OCI-LY3 (cell line): Measurements from ENCODE around the gene EXOC4.

ENCODE experiments used
- H2AFZ ChIP-seq: fragments of 200-600, 300-600 bp; shearing (Covaris generic); 2 replicates; pipeline ENCODE4 v1.6.0; 2014; ENCODE audit warnings: antibody characterized with exemption, low read depth, low read length
- H3K27ac ChIP-seq: fragments of 200-600, 300-600 bp; sonication (generic); 2 replicates; pipeline ENCODE4 v1.5.1; 2014; ENCODE audit warnings: mild to moderate bottlenecking, low read length, moderate library complexity, mixed read lengths
- H3K27me3 ChIP-seq: fragments of 200-600, 300-600 bp; sonication (generic); 2 replicates; pipeline ENCODE4 v1.6.1; 2014; ENCODE audit warnings: low read depth, low read length, mixed read lengths
- H3K36me3 ChIP-seq: fragments of 200-600, 300-600 bp; sonication (generic); replicated peaks from 2 replicates; pipeline ENCODE3; 2014; ENCODE audit warnings: low read depth, low read length, mixed read lengths
- H3K4me1 ChIP-seq: fragments of 300-600, 200-600 bp; sonication (generic); 2 replicates; pipeline ENCODE4 v1.6.1; 2014; ENCODE audit warnings: low read length, mixed read lengths
- H3K4me2 ChIP-seq: fragments of 200-600, 300-600 bp; sonication (generic); 2 replicates; pipeline ENCODE4 v1.6.1; 2014; ENCODE audit warnings: low read length, mixed read lengths
- H3K4me3 ChIP-seq: fragments of 300-600, 200-600 bp; sonication (generic); 2 replicates; pipeline ENCODE4 v1.5.1; 2014; ENCODE audit warnings: antibody characterized with exemption, mild to moderate bottlenecking, low read length, moderate library complexity
- H3K79me2 ChIP-seq: fragments of 300-600, 200-600 bp; shearing (Covaris generic); 2 replicates; pipeline ENCODE4 v1.6.1; 2014; ENCODE audit warnings: mild to moderate bottlenecking, low read length, mixed read lengths
- H3K9ac ChIP-seq: fragments of 300-600, 200-600 bp; shearing (Covaris generic); 2 replicates; pipeline ENCODE4 v1.6.0; 2014; ENCODE audit warnings: mild to moderate bottlenecking, low read length, moderate library complexity
- H3K9me3 ChIP-seq: fragments of 200-600, 300-600 bp; shearing (Covaris generic); 2 replicates; pipeline ENCODE4 v1.6.1; 2014; ENCODE audit warnings: low read length, mixed read lengths; ENCODE audit not compliant: insufficient read depth
- H4K20me1 ChIP-seq: fragments of 200-600, 300-600 bp; sonication (generic); 2 replicates; pipeline ENCODE4 v1.6.1; 2016; ENCODE audit warnings: low read length, mixed read lengths; ENCODE audit not compliant: insufficient read depth
- CTCF ChIP-seq: fragments of 200-600, 300-600 bp; sonication (generic); IDR thresholded peaks from 2 replicates; pipeline ENCODE4 v1.5.1; 2014; ENCODE audit warnings: antibody characterized with exemption, low read length, low read depth
- EZH2phosphoT487 ChIP-seq: fragments of 200-600 bp; shearing (Covaris generic); IDR thresholded peaks from 2 replicates; pipeline ENCODE4 v1.6.1; 2018; ENCODE audit warnings: antibody characterized with exemption, mixed run types, low read depth

The EXOC4 gene

GRCh38 chr7:133582766-133583523 is 330.1 kb downstream of the EXOC4 start:
- Histone ChIP-seq H3K27ac (no peak overlapping the region), H2AFZ (no peak overlapping the region), H4K20me1 (no peaks in the 10 kb centered on the region), H3K36me3 (no peaks in the 10 kb centered on the region), H3K9ac (no peak overlapping the region), H3K4me1 (peaks cover 3% of the 10 kb centered on the region; the same call in 1 of the 2 replicates), H3K9me3 (no peaks in the 10 kb centered on the region), H3K27me3 (no peaks in the 10 kb centered on the region), H3K79me2 (no peaks in the 10 kb centered on the region), H3K4me3 (no peak overlapping the region), H3K4me2 (no peak overlapping the region)
- TF ChIP-seq EZH2phosphoT487 (no peak), CTCF (no peak)

GRCh38 chr7:133583545-133584171 is 330.8 kb downstream of the EXOC4 start:
- Histone ChIP-seq H3K4me3 (no peak overlapping the region), H3K27ac (no peak overlapping the region), H3K27me3 (no peaks in the 10 kb centered on the region), H2AFZ (no peak overlapping the region), H3K9me3 (no peaks in the 10 kb centered on the region), H3K36me3 (no peaks in the 10 kb centered on the region), H3K4me2 (no peak overlapping the region), H3K79me2 (no peaks in the 10 kb centered on the region), H4K20me1 (no peaks in the 10 kb centered on the region), H3K9ac (no peak overlapping the region), H3K4me1 (peaks cover 3% of the 10 kb centered on the region; the same call in 1 of the 2 replicates)
- TF ChIP-seq EZH2phosphoT487 (no peak), CTCF (no peak)

- no peaks in the 10 kb centered on the region for H3K9me3 ChIP-seq
- H3K4me3 ChIP-seq = no peak overlapping the region
- no peaks in the 10 kb centered on the region for H3K79me2 ChIP-seq
- no peak overlapping the region for H3K4me2 ChIP-seq
- H3K9ac ChIP-seq = no peak overlapping the region
- no peak overlapping the region for H2AFZ ChIP-seq
- no peaks in the 10 kb centered on the region for H3K27me3 ChIP-seq
- peaks cover 3% of the 10 kb centered on the region; the same call in 1 of the 2 replicates for H3K4me1 ChIP-seq
- H3K36me3 ChIP-seq = no peaks in the 10 kb centered on the region
- TF ChIP-seq EZH2phosphoT487 (no peak), CTCF (no peak)
- H4K20me1 ChIP-seq = no peaks in the 10 kb centered on the region
- no peak overlapping the region for H3K27ac ChIP-seq
Measured at GRCh38 chr7:133584956-133585668, 332.2 kb downstream of the EXOC4 start.

- Histone ChIP-seq H4K20me1 (no peaks in the 10 kb centered on the region), H3K4me3 (no peak overlapping the region), H3K27me3 (no peaks in the 10 kb centered on the region), H2AFZ (no peak overlapping the region), H3K27ac (no peak overlapping the region), H3K9ac (no peak overlapping the region), H3K79me2 (no peaks in the 10 kb centered on the region), H3K4me2 (no peak overlapping the region), H3K9me3 (no peaks in the 10 kb centered on the region), H3K36me3 (no peaks in the 10 kb centered on the region), H3K4me1 (peaks cover 3% of the 10 kb centered on the region; the same call in 1 of the 2 replicates)
- TF ChIP-seq EZH2phosphoT487 (no peak), CTCF (no peak)
Measured at GRCh38 chr7:133586253-133586652, 333.4 kb downstream of the EXOC4 start.
